ACC112 (cell line): ENCODE measurements around the gene ZNFX1.

Experiments used
- H2AFZ ChIP-seq: fragments of 200-600 bp; sonication (generic); one replicate; pipeline ENCODE4 v1.6.0; 2017; ENCODE audit warnings: antibody characterized with exemption, low read length; ENCODE audit not compliant: unreplicated experiment
- H3K27ac ChIP-seq: fragments of 200-600 bp; sonication (generic); 2 replicates; pipeline ENCODE4 v1.5.1; 2014; ENCODE audit warnings: low read depth, mild to moderate bottlenecking, antibody characterized with exemption, low read length, moderate library complexity
- H3K27me3 ChIP-seq: fragments of 200-600 bp; sonication (generic); 2 replicates; pipeline ENCODE4 v1.6.1; 2014; ENCODE audit warnings: mild to moderate bottlenecking, antibody characterized with exemption, low read length, moderate library complexity, mixed read lengths; ENCODE audit not compliant: insufficient read depth
- H3K36me3 ChIP-seq: fragments of 200-600 bp; sonication (generic); 2 replicates; pipeline ENCODE4 v1.6.1; 2016; ENCODE audit warnings: mild to moderate bottlenecking, antibody characterized with exemption, low read length, moderate library complexity, mixed read lengths; ENCODE audit not compliant: insufficient read depth
- H3K4me1 ChIP-seq: fragments of 200-600 bp; sonication (generic); one replicate; pipeline ENCODE4 v1.6.1; 2016; ENCODE audit warnings: low read length, mixed read lengths; ENCODE audit not compliant: insufficient read depth, unreplicated experiment, control insufficient read depth
- H3K4me3 ChIP-seq: fragments of 200-600 bp; sonication (generic); 2 replicates; pipeline ENCODE4 v1.5.1; 2014; ENCODE audit warnings: mild to moderate bottlenecking, low read depth, low read length
- H3K79me2 ChIP-seq: fragments of 200-600 bp; sonication (generic); one replicate; pipeline ENCODE4 v1.6.0; 2016; ENCODE audit warnings: low read length; ENCODE audit not compliant: control insufficient read depth, unreplicated experiment, insufficient read depth

ZNFX1 gene

GRCh38 chr20:49277786-49278035 is 146 bp downstream of the ZNFX1 start:
- H3K79me2 ChIP-seq: peaks cover 90% of the 10 kb centered on the region
- H3K36me3 ChIP-seq: peaks cover 60% of the 10 kb centered on the region
- H3K27me3 ChIP-seq: no peaks in the 10 kb centered on the region
- H3K4me3 ChIP-seq: peak overlapping the region; percentile 92
- H2AFZ ChIP-seq: no peak overlapping the region
- peaks cover 34% of the 10 kb centered on the region for H3K4me1 ChIP-seq
- H3K27ac ChIP-seq: peak overlapping the region; percentile 86

- Histone ChIP-seq H3K36me3 (peaks cover 59% of the 10 kb centered on the region), H3K4me3 (peak overlapping the region; percentile 92), H3K27me3 (no peaks in the 10 kb centered on the region), H3K4me1 (peaks cover 29% of the 10 kb centered on the region), H3K27ac (peak overlapping the region; percentile 86), H2AFZ (no peak overlapping the region), H3K79me2 (peaks cover 90% of the 10 kb centered on the region)
These were observed 684 bp downstream of the ZNFX1 start for GRCh38 chr20:49276961-49277785.

GRCh38 chr20:49276161-49276960 is 1.5 kb downstream of the ZNFX1 start:
- Histone ChIP-seq H3K36me3 (peaks cover 58% of the 10 kb centered on the region), H2AFZ (no peak overlapping the region), H3K79me2 (peaks cover 90% of the 10 kb centered on the region), H3K4me3 (peak overlapping the region; percentile 92), H3K27me3 (no peaks in the 10 kb centered on the region), H3K27ac (peak overlapping the region; percentile 86), H3K4me1 (peaks cover 27% of the 10 kb centered on the region)

GRCh38 chr20:49275636-49276035 is 2.2 kb downstream of the ZNFX1 start:
- Histone ChIP-seq H3K4me3 (peak overlapping the region; percentile 92), H3K27ac (peak overlapping the region; percentile 86), H3K36me3 (peaks cover 58% of the 10 kb centered on the region), H3K4me1 (peaks cover 25% of the 10 kb centered on the region), H2AFZ (no peak overlapping the region), H3K27me3 (no peaks in the 10 kb centered on the region), H3K79me2 (peaks cover 90% of the 10 kb centered on the region)

GRCh38 chr20:49275216-49275615 is 2.6 kb downstream of the ZNFX1 start:
- Histone ChIP-seq H3K4me1 (peaks cover 26% of the 10 kb centered on the region), H3K79me2 (peaks cover 90% of the 10 kb centered on the region), H3K27me3 (no peaks in the 10 kb centered on the region), H2AFZ (no peak overlapping the region), H3K36me3 (peaks cover 58% of the 10 kb centered on the region), H3K27ac (peak overlapping the region; percentile 86; the same call in 1 of the 2 replicates), H3K4me3 (peak overlapping the region; percentile 92)

- Histone ChIP-seq H3K4me3 (no peak overlapping the region), H3K4me1 (peaks cover 34% of the 10 kb centered on the region), H3K27me3 (no peaks in the 10 kb centered on the region), H3K36me3 (peaks cover 56% of the 10 kb centered on the region), H3K27ac (no peak overlapping the region), H2AFZ (no peak overlapping the region), H3K79me2 (peaks cover 90% of the 10 kb centered on the region)
These were observed 4.1 kb downstream of the ZNFX1 start for GRCh38 chr20:49273696-49274277.

- H3K27ac ChIP-seq: no peak overlapping the region
- H3K36me3 ChIP-seq: peaks cover 60% of the 10 kb centered on the region
- peaks cover 39% of the 10 kb centered on the region for H3K4me1 ChIP-seq
- peaks cover 94% of the 10 kb centered on the region for H3K79me2 ChIP-seq
- H2AFZ ChIP-seq: no peak overlapping the region
- no peaks in the 10 kb centered on the region for H3K27me3 ChIP-seq
- H3K4me3 ChIP-seq: no peak overlapping the region
These were observed 5.2 kb downstream of the ZNFX1 start for GRCh38 chr20:49272654-49273053.

- Histone ChIP-seq H3K79me2 (peaks cover 94% of the 10 kb centered on the region), H3K27ac (no peak overlapping the region), H3K4me3 (peak overlapping the region; percentile 69; the same call in 1 of the 2 replicates), H3K4me1 (peaks cover 44% of the 10 kb centered on the region), H3K36me3 (peaks cover 61% of the 10 kb centered on the region), H2AFZ (no peak overlapping the region), H3K27me3 (no peaks in the 10 kb centered on the region)
These were observed 7.1 kb downstream of the ZNFX1 start for GRCh38 chr20:49270736-49271135.

- Histone ChIP-seq H3K27ac (no peak overlapping the region), H3K4me3 (peak overlapping the region; percentile 69), H2AFZ (no peak overlapping the region), H3K36me3 (peaks cover 56% of the 10 kb centered on the region), H3K27me3 (no peaks in the 10 kb centered on the region), H3K79me2 (peaks cover 93% of the 10 kb centered on the region), H3K4me1 (peaks cover 39% of the 10 kb centered on the region)
These were observed 7.7 kb downstream of the ZNFX1 start for GRCh38 chr20:49270177-49270576.

- Histone ChIP-seq H3K27ac (no peak overlapping the region), H3K4me3 (peak overlapping the region; percentile 69), H3K79me2 (peaks cover 96% of the 10 kb centered on the region), H3K27me3 (no peaks in the 10 kb centered on the region), H3K36me3 (peaks cover 57% of the 10 kb centered on the region), H3K4me1 (peaks cover 38% of the 10 kb centered on the region), H2AFZ (no peak overlapping the region)
These were observed 9.1 kb downstream of the ZNFX1 start for GRCh38 chr20:49268600-49269365.
